IMR-90 (cell line): ENCODE results near the gene CEP41. TPM values are rescaled to one million over a fixed set of nuclear protein-coding genes. Genes with fewer than 3 reads are reported as not detected.

Experiments
- ATAC-seq: fragments of 200-7000 bp; cut with Tn5 transposase; 2 replicates; pipeline ENCODE4 v1.9.1; 2020; ENCODE audit warnings: low read depth, mild to moderate bottlenecking, moderate library complexity
- BruUV-seq: library from RNA; stranded (reverse); fragments of 400-500 nt; replicated peaks from 2 replicates; lab custom pipeline; 2021; lab: Mats Ljungman, UMichigan
- CTCF ChIA-PET: fragments of 300-600 bp; formaldehyde crosslinking; extraction: SDS; loops from one replicate; lab custom pipeline; 2021; ENCODE audit warnings: antibody characterized with exemption; lab: Yijun Ruan, JAX
- POLR2A ChIA-PET: fragments of 300-600 bp; sonication (Branson Sonifier 250); formaldehyde crosslinking; loops from one replicate; lab custom pipeline; 2022; ENCODE audit warnings: antibody characterized with exemption; ENCODE audit not compliant: unreplicated experiment; lab: Charles Lee
- DNase-seq: peaks from one replicate; pipeline ENCODE4 v3.0.0; 2013
- H2AFZ ChIP-seq: replicated peaks from 2 replicates; pipeline ENCODE3; 2013; ENCODE audit warnings: low read length, mild to moderate bottlenecking; ENCODE audit not compliant: poor library complexity
- H2AK5ac ChIP-seq: 2 replicates; pipeline ENCODE4 v1.6.1; 2013; ENCODE audit warnings: low read depth, low read length, inconsistent platforms
- H2AK9ac ChIP-seq: replicated peaks from 2 replicates; pipeline ENCODE3; 2013; ENCODE audit warnings: mild to moderate bottlenecking, low read depth, low read length, moderate library complexity; ENCODE audit not compliant: poor library complexity
- H2BK120ac ChIP-seq: 2 replicates; pipeline ENCODE4 v1.6.1; 2013; ENCODE audit warnings: low read depth, low read length, inconsistent platforms
- H2BK15ac ChIP-seq: 3 replicates; pipeline ENCODE4 v1.6.1; 2013; ENCODE audit warnings: low read depth, low read length, inconsistent platforms
- H2BK20ac ChIP-seq: 2 replicates; pipeline ENCODE4 v1.6.1; 2013; ENCODE audit warnings: low read depth, mild to moderate bottlenecking, inconsistent platforms, low read length, moderate library complexity
- H2BK5ac ChIP-seq: 2 replicates; pipeline ENCODE4 v1.6.1; 2013; ENCODE audit warnings: mild to moderate bottlenecking, low read depth, low read length, inconsistent platforms; ENCODE audit not compliant: poor library complexity, severe bottlenecking
- H3K14ac ChIP-seq: replicated peaks from 2 replicates; pipeline ENCODE4 v1.6.1; 2013; ENCODE audit warnings: low read depth, low read length, inconsistent platforms
- H3K18ac ChIP-seq: 2 replicates; pipeline ENCODE4 v1.6.1; 2013; ENCODE audit warnings: low read depth, low read length, control low read depth
- H3K23ac ChIP-seq: 2 replicates; pipeline ENCODE4 v1.6.1; 2013; ENCODE audit warnings: low read depth, low read length, inconsistent platforms
- H3K27ac ChIP-seq: 2 replicates; pipeline ENCODE4 v1.5.1; 2013; ENCODE audit warnings: mild to moderate bottlenecking, control low read depth, low read length; ENCODE audit not compliant: insufficient read depth
- H3K27me3 ChIP-seq: 2 replicates; pipeline ENCODE4 v1.6.1; 2013; ENCODE audit warnings: low read length; ENCODE audit not compliant: control insufficient read depth, insufficient read depth
- H3K36me3 ChIP-seq: 2 replicates; pipeline ENCODE4 v1.6.1; 2013; ENCODE audit warnings: low read length, mixed read lengths; ENCODE audit not compliant: control insufficient read depth, insufficient read depth
- H3K4ac ChIP-seq: 2 replicates; pipeline ENCODE4 v1.6.1; 2013; ENCODE audit warnings: low read depth, low read length, inconsistent platforms
- H3K4me1 ChIP-seq: 2 replicates; pipeline ENCODE4 v1.6.1; 2013; ENCODE audit warnings: low read length, mixed read lengths; ENCODE audit not compliant: control insufficient read depth, insufficient read depth
- H3K4me2 ChIP-seq: 2 replicates; pipeline ENCODE4 v1.6.1; 2013; ENCODE audit warnings: low read depth, mild to moderate bottlenecking, control low read depth, low read length, moderate library complexity
- H3K4me3 ChIP-seq: 2 replicates; pipeline ENCODE4 v1.5.1; 2013; ENCODE audit warnings: low read depth, mild to moderate bottlenecking, control low read depth, low read length, moderate library complexity; ENCODE audit not compliant: insufficient read depth
- H3K56ac ChIP-seq: 2 replicates; pipeline ENCODE4 v1.6.1; 2013; ENCODE audit warnings: low read length, inconsistent platforms; ENCODE audit not compliant: insufficient read depth; ENCODE audit errors: extremely low read depth
- H3K79me1 ChIP-seq, 2 experiments: 2 replicates each; pipeline ENCODE4 v1.6.1; 2013; ENCODE audit warnings: low read length in 2 of 2, inconsistent platforms in 1 of 2, low read depth in 1 of 2
- H3K9ac ChIP-seq: 2 replicates; pipeline ENCODE4 v1.6.1; 2013; ENCODE audit warnings: low read depth, low read length, control low read depth
- H3K9me1 ChIP-seq: 2 replicates; pipeline ENCODE4 v1.6.1; 2013; ENCODE audit warnings: low read length, inconsistent platforms; ENCODE audit not compliant: insufficient read depth
- H3K9me3 ChIP-seq: 2 replicates; pipeline ENCODE4 v1.6.1; 2013; ENCODE audit warnings: low read length; ENCODE audit not compliant: control insufficient read depth, insufficient read depth
- H4K20me1 ChIP-seq: 2 replicates; pipeline ENCODE4 v1.6.1; 2013; ENCODE audit warnings: low read length, inconsistent platforms; ENCODE audit not compliant: insufficient read depth
- H4K5ac ChIP-seq: 2 replicates; pipeline ENCODE4 v1.6.1; 2013; ENCODE audit warnings: mild to moderate bottlenecking, low read depth, low read length, control low read depth
- H4K8ac ChIP-seq, 2 experiments: 2 replicates each; pipeline ENCODE4 v1.6.1; 2013; ENCODE audit warnings: low read depth in 2 of 2, low read length in 2 of 2, control low read depth in 1 of 2, inconsistent platforms in 1 of 2
- H4K91ac ChIP-seq: 2 replicates; pipeline ENCODE4 v1.6.1; 2013; ENCODE audit warnings: low read depth, low read length, inconsistent platforms; ENCODE audit not compliant: insufficient read depth
- POLR2A ChIP-seq: IDR thresholded peaks from 2 replicates; pipeline ENCODE4 v1.6.1; 2012; ENCODE audit warnings: mild to moderate bottlenecking, low read depth, low read length
- WGBS, 2 experiments: methylation state at CpG; one replicate each; pipeline versions ENCODE4 v1.1.5 to v1.1.7; 2013; ENCODE audit warnings: missing lambda C conversion rate in 2 of 2; ENCODE audit not compliant: insufficient read length in 1 of 2; ENCODE audit errors: extremely low coverage in 2 of 2; 5-methylcytosine and 5-hydroxymethylcytosine counted together
- dilution Hi-C: fragments of 300-500 bp; cut with HindIII; formaldehyde crosslinking; loops from one replicate; pipeline ENCODE4 v1.14.3; 2018; ENCODE audit warnings: low sequenced_read_pairs; ENCODE audit not compliant: unreplicated experiment
- in situ Hi-C: fragments of 300-500 bp; cut with MboI; formaldehyde crosslinking; loops from 3 replicates; pipeline ENCODE4 v1.14.3; 2019; ENCODE audit warnings: low sequenced_read_pairs, inconsistent platforms, mixed read lengths
- intact Hi-C: fragments of 100-400 bp; cut with micrococcal nuclease; formaldehyde crosslinking; loops from 2 replicates; pipeline ENCODE4 v1.10.0; 2022
- polyA plus RNA-seq, 3 experiments: library from polyadenylated mRNA; depleted of rRNA; stranded (reverse); fragments of >200 nt; gene quantifications; 2 replicates each; pipeline ENCODE4 v1.2.3, GENCODE V29; 2012; ENCODE audit warnings: low replicate concordance in 1 of 3
- total RNA-seq: library from RNA; depleted of rRNA; stranded (reverse); fragments of >200 nt; gene quantifications from 2 replicates; pipeline ENCODE4 v1.2.3, GENCODE V29; 2012

The CEP41 gene
- total and polyA plus RNA-seq, 2 of the 4 experiments (the other 2 are of a cell fraction) = 12.2 to 21.9 TPM

DNA sequence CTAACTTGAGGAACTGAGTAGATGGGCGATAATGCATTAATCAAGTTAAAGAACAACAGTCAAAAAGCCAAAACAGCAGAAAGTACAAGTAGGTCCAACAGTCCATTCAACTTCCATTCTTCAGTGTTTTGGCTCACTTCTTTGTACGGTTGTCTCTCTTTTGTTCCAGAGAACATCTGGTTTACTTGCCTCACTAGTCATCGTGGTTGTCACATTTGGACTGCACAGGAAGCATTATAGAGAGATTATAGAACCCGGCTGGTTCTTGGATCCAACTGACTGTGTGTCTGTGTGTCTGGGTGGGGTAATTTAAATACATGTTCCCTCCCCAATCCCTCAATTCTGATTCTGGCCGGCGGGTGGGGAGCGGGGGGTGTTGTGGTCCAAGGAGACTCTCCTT, 1.8 kb upstream of the CEP41 start:
- TF ChIP-seq POLR2A = no peak
- Histone ChIP-seq H3K79me1 (peaks cover 9 to 33% of the 10 kb centered on the region in 2 experiments), H3K23ac (no peak overlapping the region), H3K4ac (no peak overlapping the region), H3K9me1 (peaks cover 4% of the 10 kb centered on the region; the same call in 1 of the 2 replicates), H3K27me3 (no peaks in the 10 kb centered on the region), H2BK15ac (no peak overlapping the region), H2AFZ (no peak overlapping the region), H3K18ac (no peak overlapping the region), H3K27ac (no peak overlapping the region), H4K5ac (no peak overlapping the region), H2AK9ac (no peak overlapping the region), H3K4me2 (no peak overlapping the region), H3K36me3 (no peaks in the 10 kb centered on the region), H4K91ac (no peak overlapping the region), H3K4me1 (peaks cover 6% of the 10 kb centered on the region), H2BK5ac (no peak overlapping the region), H4K20me1 (no peaks in the 10 kb centered on the region), H3K9me3 (peaks cover 3% of the 10 kb centered on the region; the same call in 1 of the 2 replicates), H3K56ac (no peak overlapping the region), H3K4me3 (no peak overlapping the region), H3K14ac (no peak overlapping the region), H2BK120ac (no peak overlapping the region), H2BK20ac (no peak overlapping the region), H4K8ac (no peak overlapping the region), H3K9ac (no peak overlapping the region), H2AK5ac (no peak overlapping the region)
- no peak for DNase-seq
- ATAC-seq = no peak
- dilution Hi-C loops = no loop called here
- CTCF ChIA-PET = no interaction called here
- intact Hi-C loops = loop anchor here (5.0 kb wide), 3 partner anchors 45 to 200 kb away; no protein-coding TSS in a partner anchor
- no CpG with 5 or more reads among the region's 7 CpGs for WGBS, 2 experiments
- in situ Hi-C loops = no loop called here
- POLR2A ChIA-PET = no interaction called here
- no TSS peak for BruUV-seq
